ENCODE results near the gene PIK3C2B. TPM values are rescaled to one million over a fixed set of nuclear protein-coding genes. Genes with fewer than 3 reads are reported as not detected.

Gene PIK3C2B
- polyA plus RNA-seq, 1 donor (not counting 4 experiments of a cell fraction or from before 2014, with no cell fraction given): 5.4 TPM

DNA sequence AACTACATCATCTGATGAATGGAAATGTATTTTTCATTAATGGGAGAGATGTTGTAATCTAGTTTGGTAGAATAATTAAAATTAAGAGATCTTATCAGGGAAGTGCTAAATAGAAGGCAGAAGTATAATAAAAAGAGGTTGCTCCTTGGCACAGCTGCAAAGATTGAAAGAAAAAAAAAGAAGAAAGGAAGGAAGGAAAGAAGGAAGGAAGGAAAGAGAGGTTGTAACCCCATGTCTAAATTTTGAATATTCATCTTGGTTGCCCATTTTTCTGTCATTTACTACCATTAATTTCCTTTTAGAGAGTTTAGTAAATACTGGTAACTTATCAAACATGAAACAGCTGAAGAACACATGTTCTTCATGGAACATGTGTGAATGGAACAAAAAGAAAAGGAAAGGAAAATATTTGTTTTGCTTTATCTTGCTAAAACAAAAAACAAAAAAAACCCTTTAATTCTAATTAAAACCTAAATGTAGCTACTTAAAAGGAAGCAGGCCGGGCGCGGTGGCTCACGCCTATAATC is 11.1 kb upstream of the PIK3C2B start:
- no peaks in the 10 kb centered on the region for H3K9me3 ChIP-seq (ENCODE audit: control insufficient read depth, low read depth, low read length)
- peak overlapping the region; percentile 59 for H2AFZ ChIP-seq (ENCODE audit: control insufficient read depth, low read length)
- H3K4me1 ChIP-seq (ENCODE audit: control insufficient read depth, extremely low read depth, insufficient read depth, low read length): peaks cover 8% of the 10 kb centered on the region
- dilution Hi-C loops (cut with MboI; ENCODE audit: extremely low pct_ligation_motif_present, low sequenced_read_pairs): no loop called here
- H3K27ac ChIP-seq (ENCODE audit: control insufficient read depth, insufficient read depth, low read length): peak overlapping the region; percentile 27
- H4K20me1 ChIP-seq (ENCODE audit: control insufficient read depth, extremely low read depth, insufficient read depth, low read length): no peaks in the 10 kb centered on the region
- no peaks in the 10 kb centered on the region for H3K9me1 ChIP-seq (ENCODE audit: control insufficient read depth, extremely low read depth, insufficient read depth, low read length)
- no peaks in the 10 kb centered on the region for H3K36me3 ChIP-seq (ENCODE audit: control insufficient read depth in 2 of 2, extremely low read depth in 1 of 2, insufficient read depth in 2 of 2, low read length in 2 of 2)
- peak overlapping the region; percentile 23 to 58 (median 42) for H3K4me3 ChIP-seq (ENCODE audit: control insufficient read depth in 2 of 3, extremely low read depth in 1 of 3, insufficient read depth in 2 of 3, low read depth in 1 of 3, low read length in 3 of 3)
- H3K4me2 ChIP-seq (ENCODE audit: control insufficient read depth, extremely low read depth, insufficient read depth, low read depth, low read length): peak overlapping the region; percentile 56
- H3K79me2 ChIP-seq (ENCODE audit: control insufficient read depth, insufficient read depth, low read length): no peaks in the 10 kb centered on the region
- H3K9ac ChIP-seq (ENCODE audit: control insufficient read depth, extremely low read depth, insufficient read depth, low read length): peak overlapping the region; percentile 51
- DNase-seq (ENCODE audit: low read depth, low spot score) (no peak), FAIRE-seq (no peak)
- no peaks in the 10 kb centered on the region for H3K27me3 ChIP-seq (ENCODE audit: control insufficient read depth, extremely low read depth, insufficient read depth, low read length)
- TF ChIP-seq EZH2 (IDR thresholded peaks at IDR 0.05; ENCODE audit: low read length): no peak

DNA sequence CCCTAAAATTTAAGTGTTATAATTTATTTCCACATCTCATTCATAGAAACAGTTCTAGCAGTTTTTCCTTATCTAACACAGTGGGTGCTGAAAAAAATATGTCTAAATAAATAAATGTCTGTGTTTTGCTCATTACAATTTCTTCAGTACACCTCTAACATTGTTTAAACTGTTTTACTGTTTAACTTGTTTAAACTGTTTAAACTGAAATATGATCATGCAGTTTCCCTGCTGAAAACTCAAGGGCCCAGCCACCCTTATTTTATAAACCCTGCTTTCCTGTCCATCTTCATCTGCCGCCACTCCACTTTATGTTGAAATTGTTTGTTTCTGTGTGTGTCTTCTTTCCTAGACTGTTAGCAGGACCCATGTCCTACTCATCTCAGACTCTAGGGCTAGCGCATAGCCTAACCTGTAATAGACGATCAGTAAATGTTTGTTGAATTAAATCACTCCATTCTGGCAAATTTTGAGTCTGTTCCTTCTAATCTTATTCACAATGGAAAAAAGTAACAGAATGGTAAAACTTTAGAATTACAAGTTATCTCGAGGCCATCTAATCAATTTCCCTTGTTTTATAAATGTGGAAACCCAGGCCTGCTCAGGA is 9.4 kb upstream of the PIK3C2B start:
- dilution Hi-C loops (cut with MboI; ENCODE audit: extremely low pct_ligation_motif_present, low sequenced_read_pairs): no loop called here
- H3K9ac ChIP-seq (ENCODE audit: control insufficient read depth, extremely low read depth, insufficient read depth, low read length): no peak overlapping the region
- H3K4me3 ChIP-seq (ENCODE audit: control insufficient read depth in 2 of 3, extremely low read depth in 1 of 3, insufficient read depth in 2 of 3, low read depth in 1 of 3, low read length in 3 of 3): no peak overlapping the region
- H3K9me3 ChIP-seq (ENCODE audit: control insufficient read depth, low read depth, low read length): no peaks in the 10 kb centered on the region
- peaks cover 5% of the 10 kb centered on the region for H3K4me1 ChIP-seq (ENCODE audit: control insufficient read depth, extremely low read depth, insufficient read depth, low read length)
- no peaks in the 10 kb centered on the region for H3K36me3 ChIP-seq (ENCODE audit: control insufficient read depth in 2 of 2, extremely low read depth in 1 of 2, insufficient read depth in 2 of 2, low read length in 2 of 2)
- H4K20me1 ChIP-seq (ENCODE audit: control insufficient read depth, extremely low read depth, insufficient read depth, low read length): no peaks in the 10 kb centered on the region
- TF ChIP-seq EZH2 (IDR thresholded peaks at IDR 0.05; ENCODE audit: low read length): no peak
- TF ChIP-seq, protein P1, sequence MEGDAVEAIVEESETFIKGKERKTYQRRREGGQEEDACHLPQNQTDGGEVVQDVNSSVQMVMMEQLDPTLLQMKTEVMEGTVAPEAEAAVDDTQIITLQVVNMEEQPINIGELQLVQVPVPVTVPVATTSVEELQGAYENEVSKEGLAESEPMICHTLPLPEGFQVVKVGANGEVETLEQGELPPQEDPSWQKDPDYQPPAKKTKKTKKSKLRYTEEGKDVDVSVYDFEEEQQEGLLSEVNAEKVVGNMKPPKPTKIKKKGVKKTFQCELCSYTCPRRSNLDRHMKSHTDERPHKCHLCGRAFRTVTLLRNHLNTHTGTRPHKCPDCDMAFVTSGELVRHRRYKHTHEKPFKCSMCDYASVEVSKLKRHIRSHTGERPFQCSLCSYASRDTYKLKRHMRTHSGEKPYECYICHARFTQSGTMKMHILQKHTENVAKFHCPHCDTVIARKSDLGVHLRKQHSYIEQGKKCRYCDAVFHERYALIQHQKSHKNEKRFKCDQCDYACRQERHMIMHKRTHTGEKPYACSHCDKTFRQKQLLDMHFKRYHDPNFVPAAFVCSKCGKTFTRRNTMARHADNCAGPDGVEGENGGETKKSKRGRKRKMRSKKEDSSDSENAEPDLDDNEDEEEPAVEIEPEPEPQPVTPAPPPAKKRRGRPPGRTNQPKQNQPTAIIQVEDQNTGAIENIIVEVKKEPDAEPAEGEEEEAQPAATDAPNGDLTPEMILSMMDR (optimal IDR thresholded peaks at IDR 0.05 in 1 of 3, IDR thresholded peaks at IDR 0.05 in 1 of 3, conservative IDR thresholded peaks at IDR 0.05 in 1 of 3; ENCODE audit: extremely low read depth in 1 of 3, insufficient read depth in 2 of 3, low read length in 3 of 3): no peak
- DNase-seq (ENCODE audit: low read depth, low spot score) (no peak), FAIRE-seq (no peak)
- H3K27ac ChIP-seq (ENCODE audit: control insufficient read depth, insufficient read depth, low read length): no peak overlapping the region
- H3K4me2 ChIP-seq (ENCODE audit: control insufficient read depth, extremely low read depth, insufficient read depth, low read depth, low read length): no peak overlapping the region
- no peaks in the 10 kb centered on the region for H3K79me2 ChIP-seq (ENCODE audit: control insufficient read depth, insufficient read depth, low read length)
- H2AFZ ChIP-seq (ENCODE audit: control insufficient read depth, low read length): no peak overlapping the region
- no peaks in the 10 kb centered on the region for H3K9me1 ChIP-seq (ENCODE audit: control insufficient read depth, extremely low read depth, insufficient read depth, low read length)
- H3K27me3 ChIP-seq (ENCODE audit: control insufficient read depth, extremely low read depth, insufficient read depth, low read length): no peaks in the 10 kb centered on the region

Data from keratinocyte (primary cell).